HEK293 (cell line): ENCODE results near the gene SLC35F3.

ENCODE experiments used
- CTCF ChIP-seq: fragments of 450-650 bp; formaldehyde crosslinking; IDR thresholded peaks from 2 replicates; pipeline ENCODE4 v1.5.1; 2016; ENCODE audit warnings: missing biosample characterization, missing genetic modification characterization
- MZF1 ChIP-seq: fragments of 450-650 bp; formaldehyde crosslinking; IDR thresholded peaks from 2 replicates; pipeline ENCODE4 v1.5.1; 2017; ENCODE audit warnings: missing biosample characterization, missing genetic modification characterization, borderline replicate concordance
- ZBTB10 ChIP-seq: fragments of 450-650 bp; formaldehyde crosslinking; IDR thresholded peaks from 2 replicates; pipeline ENCODE4 v1.5.1; 2016; ENCODE audit warnings: missing biosample characterization, missing genetic modification characterization
- ZBTB11 ChIP-seq: fragments of 450-650 bp; formaldehyde crosslinking; conservative IDR thresholded peaks from 2 replicates; pipeline ENCODE4 v1.5.1; 2016; ENCODE audit warnings: low read depth, missing biosample characterization, missing genetic modification characterization
- ZNF792 ChIP-seq: fragments of 450-650 bp; formaldehyde crosslinking; IDR thresholded peaks from 2 replicates; pipeline ENCODE4 v1.5.1; 2016; ENCODE audit warnings: missing biosample characterization, missing genetic modification characterization
- ZSCAN4 ChIP-seq: fragments of 450-650 bp; formaldehyde crosslinking; IDR thresholded peaks from 2 replicates; pipeline ENCODE4 v1.5.1; 2017; ENCODE audit warnings: missing biosample characterization, missing genetic modification characterization

- TF ChIP-seq CTCF: no peak
- TF ChIP-seq ZSCAN4 (tag by site-specific recombination): no peak
- no peak for TF ChIP-seq MZF1 (tag by site-specific recombination)
- TF ChIP-seq ZNF792 (tag by site-specific recombination): no peak
- no peak for TF ChIP-seq ZBTB10 (tag by site-specific recombination)
- no peak for TF ChIP-seq ZBTB11 (tag by site-specific recombination)
Measured at GRCh38 chr1:234244482-234244881, 340.0 kb downstream of the SLC35F3 start.
